Tibial nerve (tissue), 4 donors: ENCODE data around the gene TCFL5.

ENCODE experiments used
- CTCF ChIP-seq, 5 experiments: fragments of 200-600 bp in 3 of 5; fragments of 450-650 bp in 2 of 5; sonication (generic) in 3 of 5; IDR thresholded peaks; one replicate each; pipeline ENCODE4 v1.5.1; 2016 to 2019; ENCODE audit warnings: antibody characterized with exemption in 5 of 5, mild to moderate bottlenecking in 3 of 5, moderate library complexity in 2 of 5
- EP300 ChIP-seq, 2 donors: sonication (generic); formaldehyde crosslinking; IDR thresholded peaks; one replicate each; pipeline ENCODE4 v1.6.1; 2017; ENCODE audit warnings: antibody characterized with exemption in 2 of 2, mild to moderate bottlenecking in 1 of 2
- POLR2A ChIP-seq, 2 donors: fragments of 450-650 bp; IDR thresholded peaks; one replicate each; pipeline ENCODE4 v1.6.1; 2017; ENCODE audit warnings: antibody characterized with exemption in 2 of 2, mild to moderate bottlenecking in 2 of 2, moderate library complexity in 2 of 2

GRCh38 chr20:62891111-62891510 lies 29.5 kb upstream of the TCFL5 start:
- TF ChIP-seq EP300 (IDR thresholded peaks at IDR 0.05) (no peak), CTCF (IDR thresholded peaks at IDR 0.05) (no peak), POLR2A (IDR thresholded peaks at IDR 0.05) (no peak)
